NCI-H748 (cell line): ENCODE data around the gene NFAM1.

ENCODE experiments used
- DNase-seq: peaks from one replicate; lab custom pipeline; 2025; ENCODE audit not compliant: unreplicated experiment; lab: John Stamatoyannopoulos, UW

Gene NFAM1

DNA sequence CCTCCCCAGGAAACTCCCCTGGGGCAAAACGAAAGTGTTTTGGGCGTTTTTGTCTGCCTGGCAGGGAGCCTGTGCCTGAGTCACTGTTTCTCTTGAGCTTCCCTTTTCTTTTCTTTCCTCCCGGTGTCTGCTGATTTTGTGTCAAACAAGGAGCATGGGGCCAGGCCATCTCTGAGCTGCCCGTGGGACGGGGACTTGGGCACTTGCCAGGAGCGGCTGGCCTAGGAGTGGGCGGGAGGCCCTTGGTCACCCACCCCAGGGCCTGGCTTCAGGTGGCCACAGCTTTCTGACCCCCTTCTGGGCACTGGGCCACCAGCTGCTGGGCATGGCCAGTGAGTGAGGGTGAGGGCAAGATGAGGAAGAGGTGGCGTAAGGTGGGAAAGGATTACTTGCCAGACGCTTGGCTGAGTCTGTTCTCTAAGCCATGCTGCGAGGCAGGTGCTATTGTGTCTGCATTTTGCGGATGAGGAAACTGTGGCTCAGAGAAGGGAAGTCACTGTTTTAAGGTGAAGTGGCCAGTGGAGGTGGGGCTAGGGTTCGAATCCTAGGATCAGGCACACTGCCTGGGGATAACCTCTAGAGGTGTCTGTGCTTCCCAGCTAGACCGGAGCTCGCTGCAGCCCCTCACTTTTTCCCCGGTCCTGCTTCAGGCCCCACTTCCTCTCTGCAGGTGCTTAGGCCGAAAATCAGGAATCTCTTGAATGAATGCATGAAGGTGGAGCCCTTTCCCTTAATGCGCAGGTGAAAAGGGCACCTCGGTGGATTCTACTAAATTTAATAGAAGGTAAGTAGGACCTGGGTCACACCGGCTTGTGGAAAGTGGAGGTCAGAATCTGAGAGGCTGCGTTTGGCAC, 7.8 kb upstream of the NFAM1 start:
- no peak for DNase-seq

DNA sequence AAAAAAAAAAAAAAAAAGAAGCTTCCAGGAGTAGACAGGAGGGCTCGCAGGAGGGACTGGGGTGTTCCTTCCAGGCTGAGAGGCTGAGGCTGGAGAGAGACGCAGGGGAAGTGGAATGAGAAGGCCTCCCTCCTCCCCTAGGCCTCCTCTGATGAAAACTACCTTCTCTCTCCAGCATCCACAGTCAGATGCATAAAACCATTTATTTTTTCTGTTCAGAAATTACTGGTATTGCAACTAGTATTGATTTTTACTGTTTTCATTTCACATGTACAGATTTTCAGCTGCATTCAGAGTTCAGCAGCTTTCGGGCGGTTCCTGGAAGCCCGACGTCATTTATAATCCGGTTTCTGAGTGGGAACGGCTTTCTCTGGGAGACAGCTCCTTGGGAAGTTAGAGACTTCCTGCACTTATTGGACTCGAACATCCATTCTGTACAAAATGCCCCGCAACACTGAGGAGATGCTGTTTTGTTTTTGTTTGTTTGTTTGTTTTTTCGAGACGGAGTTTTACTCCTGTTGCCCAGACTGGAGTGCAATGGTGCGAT, 6.9 kb upstream of the NFAM1 start:
- no peak for DNase-seq

DNA sequence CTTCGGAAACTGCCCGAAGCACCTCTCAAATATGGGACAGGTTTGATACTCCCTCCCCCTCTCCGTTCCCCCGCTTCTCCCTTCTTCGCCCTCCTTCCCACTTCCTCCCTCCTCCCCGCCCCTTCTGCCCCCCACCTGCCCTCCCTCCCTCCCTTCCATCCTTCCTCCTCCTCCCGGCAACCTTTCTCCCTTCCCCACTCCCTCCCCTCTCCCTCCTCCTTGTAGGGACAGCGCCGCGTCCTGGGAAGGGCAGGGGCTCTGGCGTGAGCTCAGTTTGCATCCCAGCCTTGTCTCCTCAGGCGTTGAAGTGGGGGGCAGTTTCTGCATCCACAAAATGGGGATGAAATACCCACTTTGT, 6.1 kb upstream of the NFAM1 start:
- DNase-seq, result no peak

GRCh38 chr22:42437488-42438292, 5.5 kb upstream of the NFAM1 start:
- DNase-seq, result peak; percentile 82

GRCh38 chr22:42436404-42436803, 4.2 kb upstream of the NFAM1 start:
- DNase-seq, result no peak

- DNase-seq, result no peak
Measured at GRCh38 chr22:42434748-42435425, 2.7 kb upstream of the NFAM1 start.

DNA sequence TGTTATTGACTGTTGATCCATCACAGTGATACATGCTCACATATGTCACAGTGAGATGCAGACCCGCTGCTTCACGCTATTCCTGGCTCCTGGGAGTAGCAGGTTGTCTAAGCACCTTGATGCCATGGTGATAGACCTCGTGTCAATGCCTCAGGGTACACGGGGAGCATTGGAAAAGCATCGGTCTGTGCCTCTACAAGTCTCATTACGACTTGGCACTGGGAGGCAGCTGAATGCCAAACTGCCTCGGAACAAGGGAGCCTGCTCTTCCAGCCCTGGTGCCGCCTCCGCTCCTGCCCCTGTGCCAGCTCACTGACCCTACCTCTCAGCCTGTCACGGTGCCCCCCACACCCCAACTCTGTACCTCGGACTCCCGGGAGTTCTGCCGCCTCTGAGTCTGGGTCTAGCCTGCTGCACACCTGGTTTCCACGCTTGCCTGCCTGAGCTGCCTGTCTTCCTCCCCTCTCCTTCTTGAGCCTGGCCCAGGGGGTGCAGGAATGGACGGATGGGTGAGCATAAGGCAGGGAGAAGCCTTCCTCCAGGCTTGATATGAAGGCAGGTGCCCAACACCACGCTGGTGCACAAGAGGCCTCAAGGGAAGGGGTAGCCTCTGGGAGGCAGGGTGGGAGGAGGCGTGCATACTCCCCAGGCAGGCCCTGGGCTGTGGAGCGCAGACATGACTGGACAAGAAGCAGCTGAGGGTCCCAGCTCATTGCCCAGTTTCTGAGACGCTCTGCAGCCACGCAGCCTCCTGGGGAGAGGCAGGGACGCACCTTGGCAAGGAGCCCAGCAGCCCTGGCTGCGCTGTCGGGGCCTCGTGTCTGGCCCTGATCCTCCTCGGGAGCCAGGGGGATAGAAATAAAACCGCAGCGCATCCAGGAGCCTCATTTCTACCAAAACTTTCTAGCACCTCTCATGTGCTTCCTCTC, 1.8 kb upstream of the NFAM1 start:
- peak; percentile 19 for DNase-seq

DNA sequence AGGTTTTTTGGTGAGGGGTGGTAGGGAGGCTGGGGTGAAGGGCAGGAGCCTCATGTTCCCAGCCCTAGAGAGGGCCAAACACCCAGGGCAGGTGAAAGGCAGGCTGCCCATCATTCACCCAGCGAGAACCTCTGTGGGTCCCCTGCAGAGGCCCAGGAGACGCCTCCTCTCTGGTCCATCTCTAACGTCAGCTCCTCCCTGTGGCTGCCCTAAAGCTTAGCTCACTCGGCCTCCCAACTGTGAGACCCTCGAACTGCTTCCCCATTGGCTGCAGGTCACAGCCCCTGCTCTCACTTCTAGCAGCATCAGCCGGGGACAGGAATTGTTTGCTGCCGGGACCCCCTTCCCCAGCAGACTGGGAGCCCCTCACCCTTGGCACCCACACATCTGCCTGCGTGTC, 615 bp upstream of the NFAM1 start:
- DNase-seq, result no peak

GRCh38 chr22:42431401-42432019, 693 bp downstream of the NFAM1 start:
- DNase-seq, result no peak

DNA sequence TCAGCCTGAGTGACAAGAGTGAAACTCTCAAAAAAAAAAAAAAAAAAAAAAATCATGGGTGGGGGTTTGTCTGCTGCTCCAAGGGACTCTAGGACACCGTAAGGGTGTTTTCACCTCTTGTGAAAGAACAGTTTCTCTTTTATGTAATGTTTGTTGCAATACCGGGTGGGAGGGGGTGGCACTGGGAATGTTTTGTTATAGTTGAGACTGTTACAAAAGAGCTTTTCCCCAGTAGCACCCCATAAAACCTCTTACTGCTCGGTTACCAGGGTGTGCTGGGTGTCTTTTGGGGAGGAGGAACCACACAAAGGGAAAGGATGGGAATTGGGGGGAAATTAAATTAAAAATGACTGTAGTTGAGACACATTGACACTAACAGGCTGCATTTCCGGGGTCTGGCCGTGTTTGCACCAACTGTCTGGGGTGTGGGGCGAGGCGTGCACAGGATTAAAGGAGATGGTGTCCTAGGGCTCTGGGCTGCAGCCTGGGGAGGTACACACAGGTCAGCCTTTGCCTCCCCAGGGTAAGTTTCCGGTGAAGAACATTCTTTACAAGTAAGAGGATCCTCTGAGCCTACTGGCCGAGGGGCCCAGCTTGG, 1.6 kb downstream of the NFAM1 start:
- no peak for DNase-seq

DNA sequence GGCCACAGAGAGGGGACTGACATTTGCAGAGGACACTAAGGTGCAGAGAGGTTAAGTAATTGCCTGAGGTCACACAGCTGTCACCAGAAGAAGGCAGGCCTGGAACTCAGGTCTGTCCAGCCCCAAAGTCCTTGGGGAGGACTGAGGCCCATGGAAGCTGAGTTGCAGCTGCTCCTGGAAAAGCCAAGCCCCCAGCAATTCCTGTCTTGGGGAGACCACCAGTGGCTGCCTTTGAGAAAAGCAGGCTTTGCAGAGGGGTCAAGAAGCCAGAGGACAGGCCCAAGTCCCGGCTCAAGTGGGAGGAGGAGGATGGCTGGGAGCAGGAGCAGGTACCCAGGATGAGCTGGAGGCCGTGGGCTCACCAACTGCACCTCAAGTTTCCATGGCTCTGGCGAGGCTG, 3.4 kb downstream of the NFAM1 start:
- no peak for DNase-seq

GRCh38 chr22:42428025-42428424, 4.2 kb downstream of the NFAM1 start:
- no peak for DNase-seq

DNA sequence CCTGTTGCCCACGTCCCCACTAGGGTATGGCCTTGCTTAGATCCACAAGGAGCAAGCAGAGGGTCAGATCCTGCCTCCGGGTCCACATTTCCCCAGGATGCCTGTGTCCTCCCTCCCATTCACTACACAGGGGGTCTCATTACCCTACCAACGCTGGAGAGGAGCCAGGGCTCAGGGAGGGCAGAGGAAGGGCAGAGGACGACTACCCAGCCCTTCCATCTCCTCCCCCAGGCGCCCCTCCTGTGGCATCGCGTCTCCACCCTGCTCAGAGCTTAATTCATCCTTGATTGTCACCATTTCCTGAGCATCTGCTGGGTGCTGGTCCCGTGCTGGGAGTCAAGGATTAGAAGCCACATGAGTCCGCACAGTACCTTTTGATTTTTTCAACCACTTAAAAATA, 5.0 kb downstream of the NFAM1 start:
- DNase-seq, result peak; percentile 33

- no peak for DNase-seq
Measured at GRCh38 chr22:42425989-42426355, 6.2 kb downstream of the NFAM1 start.

GRCh38 chr22:42425337-42425988, 6.7 kb downstream of the NFAM1 start:
- DNase-seq, result no peak

DNA sequence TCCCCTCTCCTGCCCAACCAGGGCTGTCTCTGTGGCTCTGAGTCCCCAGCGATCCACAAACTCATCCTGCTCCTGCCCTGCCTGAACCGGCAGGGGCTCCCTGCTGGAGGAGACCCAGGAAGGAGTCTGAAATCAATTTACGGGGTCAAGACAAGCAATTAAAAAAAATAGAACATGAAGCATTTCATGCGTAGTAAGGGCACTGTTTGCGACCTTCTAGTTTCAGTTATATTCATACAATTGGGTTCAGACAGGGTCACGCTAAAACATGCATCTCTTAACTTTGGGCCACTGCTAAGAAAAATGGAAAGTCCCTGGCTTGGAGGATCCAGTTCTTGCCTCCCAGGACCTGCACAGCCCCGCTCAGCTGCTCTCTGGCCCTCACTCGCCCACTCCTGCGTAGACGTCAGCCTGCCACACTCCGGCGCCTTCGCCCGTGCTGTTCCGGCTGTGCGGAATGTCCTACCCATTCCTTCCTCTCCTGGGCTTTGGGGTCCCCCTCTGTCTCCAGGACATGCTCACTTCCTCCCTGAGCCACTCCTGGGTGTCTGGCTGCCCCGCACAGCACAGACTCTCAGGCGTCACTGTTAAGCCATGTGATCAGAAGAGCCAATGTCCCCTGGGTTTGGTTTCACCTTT, 12.8 kb downstream of the NFAM1 start:
- DNase-seq, result no peak

DNA sequence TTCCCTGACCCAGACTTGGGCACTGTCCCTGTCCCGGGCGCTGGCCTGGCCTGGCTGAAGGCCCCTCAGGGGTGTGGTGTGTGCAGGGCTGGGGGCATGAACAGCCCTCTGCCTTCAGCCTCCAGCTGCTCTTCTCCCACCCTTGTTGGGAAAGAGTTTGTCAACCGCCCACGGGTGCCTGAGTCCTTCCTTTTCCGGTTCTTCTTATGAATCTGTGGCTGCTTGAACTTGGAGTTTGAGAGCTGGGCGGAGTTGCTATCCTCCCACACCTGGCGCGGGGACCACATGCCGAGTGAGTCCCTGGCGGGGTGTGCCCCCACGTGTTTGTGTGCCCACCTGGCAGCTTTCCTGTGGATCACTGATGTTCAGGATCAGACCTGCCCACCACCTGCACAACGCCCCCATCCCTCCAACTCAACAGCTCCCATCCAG, 13.4 kb downstream of the NFAM1 start:
- DNase-seq, result peak; percentile 65

DNA sequence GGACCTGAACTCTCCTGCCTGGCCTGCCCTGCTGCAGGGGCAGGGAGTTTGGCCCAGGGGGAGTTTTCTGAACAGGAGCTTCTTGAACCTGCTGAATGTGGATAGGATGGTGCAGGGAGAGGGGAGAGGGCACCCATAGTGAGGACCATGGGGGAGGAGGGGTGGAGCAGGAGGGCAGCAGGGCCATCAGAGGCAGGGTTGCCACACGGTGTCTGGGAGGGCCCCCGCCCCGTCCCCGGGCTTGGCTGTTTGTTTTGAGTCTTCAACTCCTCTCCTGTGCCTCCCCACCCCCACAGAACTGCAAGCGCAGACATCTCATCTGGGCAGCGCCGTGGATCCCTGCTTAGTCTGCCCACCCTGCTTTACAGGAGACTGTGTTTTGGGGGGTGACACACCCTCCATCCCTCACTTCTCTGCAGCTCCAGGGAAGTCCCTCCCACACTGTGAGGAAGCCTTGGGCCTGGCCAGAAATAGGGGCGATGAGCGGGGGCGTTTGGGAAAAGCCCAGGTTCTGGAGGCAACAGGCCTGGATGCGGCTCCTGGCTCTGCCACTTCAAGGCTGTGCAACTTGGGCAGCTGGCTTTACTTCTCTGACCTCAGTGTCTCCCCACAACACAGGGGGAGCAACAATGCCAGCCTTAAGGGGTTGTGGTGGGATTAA, 14.4 kb downstream of the NFAM1 start:
- no peak for DNase-seq
